COLO668 (cell line): Measurements from ENCODE around the gene NMUR2.

ENCODE experiments used
- DNase-seq: peaks from one replicate; lab custom pipeline; 2025; ENCODE audit not compliant: unreplicated experiment; lab: John Stamatoyannopoulos, UW

The NMUR2 gene

DNA sequence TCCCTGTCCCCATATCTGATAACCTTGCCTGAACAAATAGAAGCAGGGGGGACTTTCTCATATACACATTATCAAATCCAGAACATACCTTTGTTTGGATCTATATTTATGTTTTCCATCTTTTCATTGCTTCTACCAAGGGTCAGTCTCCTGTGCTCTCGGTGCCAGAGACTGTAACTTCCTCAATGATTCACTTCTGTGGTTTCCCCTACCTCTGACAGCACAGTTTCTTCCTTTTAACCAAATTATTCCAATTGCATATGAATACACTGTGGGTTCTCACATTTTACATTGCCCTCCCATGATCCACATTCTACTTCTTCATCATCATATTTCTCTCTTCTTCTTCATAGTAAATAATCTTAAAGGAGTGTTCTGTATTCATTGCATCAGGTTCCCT, 32.2 kb downstream of the NMUR2 start:
- no peak for DNase-seq

GRCh38 chr5:152369298-152369697, 35.8 kb downstream of the NMUR2 start:
- no peak for DNase-seq

GRCh38 chr5:152367554-152367953, 37.5 kb downstream of the NMUR2 start:
- no peak for DNase-seq

DNA sequence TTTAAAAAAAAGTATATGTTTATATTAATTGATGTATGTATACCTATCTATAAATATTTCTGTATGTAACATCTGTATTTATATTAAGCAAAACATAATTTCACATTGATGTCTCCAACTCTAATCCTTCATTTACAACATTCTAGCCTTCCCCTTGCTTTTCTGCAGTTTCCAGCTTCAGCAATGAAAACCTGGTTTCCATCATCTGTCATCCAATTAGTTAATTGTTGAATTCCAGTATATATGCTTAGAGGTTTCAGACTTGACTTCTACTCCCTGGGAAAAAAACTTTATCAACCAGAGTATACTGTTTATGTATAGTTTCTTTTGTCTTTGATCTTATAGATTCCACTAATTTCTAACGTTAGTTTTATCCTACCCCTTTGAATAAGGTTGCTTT, 38.4 kb downstream of the NMUR2 start:
- DNase-seq, result no peak

GRCh38 chr5:152364899-152365298, 40.2 kb downstream of the NMUR2 start:
- DNase-seq, result no peak

- no peak for DNase-seq
Observed at GRCh38 chr5:152364172-152364571, 40.9 kb downstream of the NMUR2 start.

GRCh38 chr5:152358861-152359568, 46.1 kb downstream of the NMUR2 start:
- no peak for DNase-seq

GRCh38 chr5:152356506-152356905, 48.6 kb downstream of the NMUR2 start:
- no peak for DNase-seq

DNA sequence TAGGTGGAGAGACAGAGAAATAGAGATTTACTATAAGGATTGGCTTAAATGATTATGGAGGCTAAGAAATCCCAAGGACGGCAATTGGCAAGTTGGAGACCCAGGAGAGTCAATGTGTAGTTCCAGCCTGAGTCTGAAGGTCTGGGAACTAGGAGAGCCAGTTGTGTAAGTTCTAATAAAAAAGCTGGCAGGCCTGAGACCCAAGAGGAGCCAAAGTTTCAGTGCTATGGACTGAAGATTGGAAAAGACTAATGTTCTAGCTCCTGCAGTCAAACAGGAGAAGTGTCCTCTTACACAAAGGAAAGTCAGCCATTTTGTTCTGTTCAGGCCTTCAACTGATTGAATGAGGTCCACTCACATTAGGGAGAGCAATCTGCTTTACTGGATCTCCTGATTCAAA, 50.0 kb downstream of the NMUR2 start:
- no peak for DNase-seq

DNA sequence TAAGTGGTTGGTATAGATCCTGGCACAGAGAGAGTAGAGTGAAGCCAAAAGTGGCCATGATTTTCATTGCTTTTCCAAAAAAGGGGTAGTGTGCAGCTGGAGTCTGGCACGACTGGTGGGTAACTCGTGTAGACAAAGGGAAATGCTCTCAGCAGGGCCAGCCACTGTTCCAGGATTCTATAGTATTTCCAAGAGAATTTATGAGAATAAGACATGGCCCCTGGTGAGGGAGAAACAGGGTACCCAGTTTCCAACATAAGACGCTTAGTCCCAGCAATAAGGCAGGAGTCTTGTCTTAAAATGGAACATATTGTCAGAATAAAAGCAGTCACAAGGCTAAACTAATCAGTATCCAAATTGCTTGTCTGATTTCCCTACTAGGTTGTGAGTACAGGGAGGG, 52.1 kb downstream of the NMUR2 start:
- DNase-seq, result no peak

GRCh38 chr5:152349683-152350526, 55.2 kb downstream of the NMUR2 start:
- DNase-seq, result peak; percentile 55
